ENCODE data around the gene IRAK1. TPM values are rescaled to one million over a fixed set of nuclear protein-coding genes. Genes with fewer than 3 reads are reported as not detected.

IRAK1 gene
- total and polyA plus RNA-seq, 10 of the 15 experiments (the other 5 are each of a cell fraction or from before 2014, with no cell fraction given), result 4.2 to 136 (median 39.5) TPM

GRCh38 chrX:154026136-154027021, 6.7 kb upstream of the IRAK1 start:
- no peak for ATAC-seq
- Histone ChIP-seq H4K20me1 (ENCODE audit: control insufficient read depth, insufficient read depth) (no peaks in the 10 kb centered on the region), H3K9me3 (replicated peaks; ENCODE audit: control insufficient read depth, insufficient read depth, low read length) (no peaks in the 10 kb centered on the region), H3K79me2 (ENCODE audit: control insufficient read depth, insufficient read depth, low read length) (no peaks in the 10 kb centered on the region), H2AFZ (ENCODE audit: control insufficient read depth, low read depth, low read length) (no peak overlapping the region), H3K27me3 (replicated peaks in 1 of 2; ENCODE audit: control insufficient read depth in 2 of 2, insufficient read depth in 2 of 2, low read length in 1 of 2) (no peaks in the 10 kb centered on the region; a peak in 1 of 4 replicates), H3K4me3 (no peak overlapping the region), H3K27ac (ENCODE audit: control insufficient read depth, insufficient read depth) (no peak overlapping the region), H3K36me3 (ENCODE audit: control insufficient read depth in 2 of 2, insufficient read depth in 2 of 2, low read length in 1 of 2) (no peaks in the 10 kb centered on the region; a peak in 2 of 4 replicates), H3K4me2 (ENCODE audit: control insufficient read depth, insufficient read depth) (no peak overlapping the region), H3K9ac (ENCODE audit: control insufficient read depth, insufficient read depth, low read length) (no peak overlapping the region), H3K4me1 (ENCODE audit: control insufficient read depth, insufficient read depth, low read length) (no peaks in the 10 kb centered on the region; the same call in 1 of the 2 replicates)
- TF ChIP-seq TCF3 (IDR thresholded peaks at IDR 0.05; ENCODE audit: borderline replicate concordance, insufficient read depth, low read depth, low read length), result no peak
- TF ChIP-seq NFYB (IDR thresholded peaks at IDR 0.05; ENCODE audit: insufficient read depth, low read depth, low read length), result no peak
- no peak for TF ChIP-seq ATF3 (IDR thresholded peaks at IDR 0.05; ENCODE audit: borderline replicate concordance, extremely low read depth, low read depth, low read length)
- TF ChIP-seq MEF2A (IDR thresholded peaks at IDR 0.05; ENCODE audit: insufficient read depth, low read depth, low read length), result no peak
- TF ChIP-seq IKZF2 (IDR thresholded peaks at IDR 0.05), result no peak
- no peak for TF ChIP-seq SMARCA5 (IDR thresholded peaks at IDR 0.05)
- TF ChIP-seq ZNF274 (IDR thresholded peaks at IDR 0.05; ENCODE audit: insufficient read depth, insufficient read length), result no peak
- no peak for TF ChIP-seq CREB1 (IDR thresholded peaks at IDR 0.05; ENCODE audit: low read depth)
- TF ChIP-seq CTCF (IDR thresholded peaks at IDR 0.05 in 2 of 3, conservative IDR thresholded peaks at IDR 0.05 in 1 of 3; ENCODE audit: control insufficient read depth in 2 of 3, extremely low read depth in 1 of 3, insufficient read depth in 1 of 3, low read depth in 3 of 3, low read length in 3 of 3), result no peak
- TF ChIP-seq MYB (IDR thresholded peaks at IDR 0.05; ENCODE audit: borderline replicate concordance, low read depth, low read length), result no peak
- TF ChIP-seq WRNIP1 (IDR thresholded peaks at IDR 0.05; ENCODE audit: borderline replicate concordance, low read depth, low read length), result no peak
- RAD21 ChIA-PET (ENCODE audit: unreplicated experiment), result no interaction called here
- SMC1A ChIA-PET (ENCODE audit: uncharacterized antibody, unreplicated experiment), result interaction anchor here (1.2 kb wide), 1 partner anchor 18 kb away, joined by 4 read pairs; no protein-coding TSS in a partner anchor
- intact Hi-C loops (cut with micrococcal nuclease; ENCODE audit: unreplicated experiment), result no loop called here
- DNase-seq (ENCODE audit: low read depth, low spot score), result no peak
- BruUV-seq (replicated peaks), result no TSS peak
- CTCF ChIA-PET, result interaction anchor here (0.6 to 4.4 kb wide), 2 partner anchors 13 to 77 kb away, joined by 3 to 26 read pairs; no protein-coding TSS in a partner anchor
- no peak for FAIRE-seq
- in situ Hi-C loops (cut with MboI), result no loop called here
- 72% methylated on average over 21 of the region's 21 CpGs for whole genome bisulfite sequencing (ENCODE audit: insufficient coverage, insufficient replicate concordance, low lambda C conversion rate, missing lambda C conversion rate)
- POLR2A ChIA-PET, result no interaction called here
